SU-DHL-6 (cell line): ENCODE data around the gene HECTD1.
"Not testable (repeated sequence)": the region's sequence is repeated elsewhere in the genome, so short reads cannot be mapped to it uniquely, and the experiment has no call there.

Experiments
- H2AFZ ChIP-seq: fragments of 200-600 bp; sonication (generic); 2 replicates; pipeline ENCODE4 v1.6.1; 2014; ENCODE audit warnings: low read depth, mild to moderate bottlenecking, moderate library complexity, mixed read lengths, antibody characterized with exemption, low read length; ENCODE audit not compliant: severe bottlenecking
- H3F3A ChIP-seq: fragments of 200-600 bp; shearing (Covaris generic); 2 replicates; pipeline ENCODE4 v1.6.0; 2016; ENCODE audit warnings: antibody characterized with exemption, mild to moderate bottlenecking; ENCODE audit not compliant: insufficient read depth
- H3K27ac ChIP-seq: fragments of 200-600 bp; sonication (generic); 2 replicates; pipeline ENCODE4 v1.5.1; 2016; ENCODE audit warnings: low read depth, mild to moderate bottlenecking, low read length, moderate library complexity, mixed read lengths
- H3K27me3 ChIP-seq: fragments of 200-600 bp; sonication (generic), shearing (Covaris generic); 2 replicates; pipeline ENCODE4 v1.6.0; 2014; ENCODE audit warnings: mild to moderate bottlenecking, low read length
- H3K36me3 ChIP-seq: fragments of 200-600 bp; sonication (generic); 2 replicates; pipeline ENCODE4 v1.6.1; 2014; ENCODE audit warnings: mild to moderate bottlenecking, low read length, mixed read lengths
- H3K4me2 ChIP-seq: fragments of 300-600, 200-600 bp; shearing (Covaris generic), sonication (generic); 2 replicates; pipeline ENCODE4 v1.6.0; 2014; ENCODE audit warnings: low read length, low read depth, mild to moderate bottlenecking; ENCODE audit not compliant: poor library complexity, severe bottlenecking
- H3K4me3 ChIP-seq: fragments of 200-600 bp; sonication (generic); 2 replicates; pipeline ENCODE4 v1.5.1; 2014; ENCODE audit warnings: antibody characterized with exemption, low read length, mild to moderate bottlenecking, mixed read lengths; ENCODE audit not compliant: insufficient read depth, poor library complexity, severe bottlenecking
- H3K79me2 ChIP-seq: fragments of 200-600 bp; sonication (generic); 2 replicates; pipeline ENCODE4 v1.6.1; 2014; ENCODE audit warnings: mild to moderate bottlenecking, low read length, moderate library complexity; ENCODE audit not compliant: insufficient read depth
- H3K9ac ChIP-seq: fragments of 200-600 bp; sonication (generic); 2 replicates; pipeline ENCODE4 v1.7.0; 2014; ENCODE audit warnings: mild to moderate bottlenecking, low read length
- H3K9me2 ChIP-seq: fragments of 200-600 bp; sonication (generic); replicated peaks from 2 replicates; pipeline ENCODE4 v1.6.1; 2014; ENCODE audit warnings: low read length; ENCODE audit not compliant: insufficient read depth
- H3K9me3 ChIP-seq: fragments of 200-600 bp; sonication (generic); 2 replicates; pipeline ENCODE4 v1.6.1; 2014; ENCODE audit warnings: low read length, mixed read lengths; ENCODE audit not compliant: insufficient read depth
- H4K20me1 ChIP-seq: fragments of 200-600 bp; sonication (generic); 2 replicates; pipeline ENCODE4 v1.6.1; 2014; ENCODE audit warnings: low read depth, mild to moderate bottlenecking, antibody characterized with exemption, low read length, moderate library complexity, mixed read lengths
- CTCF ChIP-seq: fragments of 200-600 bp; sonication (generic); IDR thresholded peaks from one replicate; pipeline ENCODE4 v1.5.1; 2017; ENCODE audit warnings: antibody characterized with exemption, mild to moderate bottlenecking, low read length, moderate library complexity; ENCODE audit not compliant: insufficient read depth, poor library complexity, severe bottlenecking
- EZH2phosphoT487 ChIP-seq: fragments of 200-600 bp; sonication (generic), shearing (Covaris generic); conservative IDR thresholded peaks from 2 replicates; pipeline ENCODE4 v1.6.1; 2018; ENCODE audit warnings: mild to moderate bottlenecking, antibody characterized with exemption, low read length, moderate library complexity, mixed read lengths

The HECTD1 gene

GRCh38 chr14:31057035-31057434 lies 150.6 kb downstream of the HECTD1 start:
- Histone ChIP-seq H2AFZ (no peak overlapping the region), H3K4me3 (no peak overlapping the region), H3K9ac (no peak overlapping the region), H3K27ac (no peak overlapping the region), H3K9me3 (no peaks in the 10 kb centered on the region), H3K79me2 (no peaks in the 10 kb centered on the region), H3K4me2 (no peak overlapping the region), H4K20me1 (no peaks in the 10 kb centered on the region), H3K27me3 (no peaks in the 10 kb centered on the region), H3F3A (no peaks in the 10 kb centered on the region), H3K36me3 (no peaks in the 10 kb centered on the region), H3K9me2 (no peaks in the 10 kb centered on the region)
- TF ChIP-seq CTCF = no peak
- TF ChIP-seq EZH2phosphoT487 = no peak

GRCh38 chr14:31052905-31053586 lies 154.5 kb downstream of the HECTD1 start:
- H3K79me2 ChIP-seq, H4K20me1 ChIP-seq, H3K9me2 ChIP-seq, H3K9me3 ChIP-seq, H3K4me2 ChIP-seq, H2AFZ ChIP-seq, H3K4me3 ChIP-seq, H3K27ac ChIP-seq, H3K9ac ChIP-seq, H3K36me3 ChIP-seq, H3F3A ChIP-seq, H3K27me3 ChIP-seq: not testable (repeated sequence)

- no peaks in the 10 kb centered on the region for H4K20me1 ChIP-seq
- no peak overlapping the region for H2AFZ ChIP-seq
Measured at GRCh38 chr14:31051511-31051910, 156.1 kb downstream of the HECTD1 start.

More at GRCh38 chr14:31051511-31051910, 156.1 kb downstream of the HECTD1 start:
- TF ChIP-seq CTCF (no peak), EZH2phosphoT487 (no peak)
- no peaks in the 10 kb centered on the region for H3K9me2 ChIP-seq
- H3K27ac ChIP-seq = no peak overlapping the region
- no peaks in the 10 kb centered on the region for H3K36me3 ChIP-seq
- H3K9ac ChIP-seq = no peak overlapping the region
- H3K4me3 ChIP-seq = no peak overlapping the region
- no peaks in the 10 kb centered on the region for H3K9me3 ChIP-seq
- H3K27me3 ChIP-seq = no peaks in the 10 kb centered on the region
- no peaks in the 10 kb centered on the region for H3F3A ChIP-seq
- H3K79me2 ChIP-seq = no peaks in the 10 kb centered on the region
- H3K4me2 ChIP-seq = no peak overlapping the region
